Neural progenitor cell (in vitro differentiated cells): ENCODE results near the gene IQSEC1.

Source experiments
- EZH2 ChIP-seq: fragments of 200-600 bp; sonication (generic); IDR thresholded peaks from 2 replicates; pipeline ENCODE4 v1.6.1; 2017; ENCODE audit warnings: antibody characterized with exemption, mild to moderate bottlenecking, moderate library complexity
- EZH2phosphoT487 ChIP-seq: fragments of 200-600 bp; sonication (generic); IDR thresholded peaks from 2 replicates; pipeline ENCODE4 v1.6.1; 2017; ENCODE audit warnings: antibody characterized with exemption
- TF ChIP-seq, protein P1 (sequence below): fragments of 200-600 bp; sonication (generic); IDR thresholded peaks from 2 replicates; pipeline ENCODE4 v1.5.1; 2017; ENCODE audit warnings: antibody characterized with exemption, mild to moderate bottlenecking

DNA sequence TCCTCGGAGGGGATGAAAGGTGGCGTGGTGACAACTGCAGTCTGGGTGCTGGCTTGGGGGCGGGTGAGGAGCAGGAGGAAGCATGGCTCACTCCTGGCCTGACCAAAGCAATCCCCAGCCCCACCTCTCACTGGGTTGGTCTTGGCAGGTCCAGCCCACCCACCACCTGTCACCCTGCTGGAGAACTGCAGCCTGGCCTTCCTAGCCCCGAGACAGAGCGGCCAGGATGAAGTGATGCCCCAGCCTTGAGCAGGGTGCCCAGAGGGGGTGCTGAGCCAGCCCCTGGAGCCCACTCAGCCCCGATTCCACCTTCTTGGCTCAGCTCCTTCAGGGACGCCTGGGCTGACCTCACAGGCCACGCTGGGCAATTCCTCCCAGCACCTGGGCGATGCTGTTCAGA, 89.9 kb downstream of the IQSEC1 start:
- TF ChIP-seq, protein P1, sequence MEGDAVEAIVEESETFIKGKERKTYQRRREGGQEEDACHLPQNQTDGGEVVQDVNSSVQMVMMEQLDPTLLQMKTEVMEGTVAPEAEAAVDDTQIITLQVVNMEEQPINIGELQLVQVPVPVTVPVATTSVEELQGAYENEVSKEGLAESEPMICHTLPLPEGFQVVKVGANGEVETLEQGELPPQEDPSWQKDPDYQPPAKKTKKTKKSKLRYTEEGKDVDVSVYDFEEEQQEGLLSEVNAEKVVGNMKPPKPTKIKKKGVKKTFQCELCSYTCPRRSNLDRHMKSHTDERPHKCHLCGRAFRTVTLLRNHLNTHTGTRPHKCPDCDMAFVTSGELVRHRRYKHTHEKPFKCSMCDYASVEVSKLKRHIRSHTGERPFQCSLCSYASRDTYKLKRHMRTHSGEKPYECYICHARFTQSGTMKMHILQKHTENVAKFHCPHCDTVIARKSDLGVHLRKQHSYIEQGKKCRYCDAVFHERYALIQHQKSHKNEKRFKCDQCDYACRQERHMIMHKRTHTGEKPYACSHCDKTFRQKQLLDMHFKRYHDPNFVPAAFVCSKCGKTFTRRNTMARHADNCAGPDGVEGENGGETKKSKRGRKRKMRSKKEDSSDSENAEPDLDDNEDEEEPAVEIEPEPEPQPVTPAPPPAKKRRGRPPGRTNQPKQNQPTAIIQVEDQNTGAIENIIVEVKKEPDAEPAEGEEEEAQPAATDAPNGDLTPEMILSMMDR: no peak
- TF ChIP-seq EZH2phosphoT487 (no peak), EZH2 (no peak)
